HG03196 (cell line): ENCODE results near the gene PDZRN4.

Experiments
- ATAC-seq: cut with Tn5 transposase; IDR thresholded peaks from one replicate; pipeline ENCODE4 v1.9.1; 2021; ENCODE audit not compliant: unreplicated experiment

Gene PDZRN4

GRCh38 chr12:41443690-41444089, 255.6 kb downstream of the PDZRN4 start:
- ATAC-seq = no peak

DNA sequence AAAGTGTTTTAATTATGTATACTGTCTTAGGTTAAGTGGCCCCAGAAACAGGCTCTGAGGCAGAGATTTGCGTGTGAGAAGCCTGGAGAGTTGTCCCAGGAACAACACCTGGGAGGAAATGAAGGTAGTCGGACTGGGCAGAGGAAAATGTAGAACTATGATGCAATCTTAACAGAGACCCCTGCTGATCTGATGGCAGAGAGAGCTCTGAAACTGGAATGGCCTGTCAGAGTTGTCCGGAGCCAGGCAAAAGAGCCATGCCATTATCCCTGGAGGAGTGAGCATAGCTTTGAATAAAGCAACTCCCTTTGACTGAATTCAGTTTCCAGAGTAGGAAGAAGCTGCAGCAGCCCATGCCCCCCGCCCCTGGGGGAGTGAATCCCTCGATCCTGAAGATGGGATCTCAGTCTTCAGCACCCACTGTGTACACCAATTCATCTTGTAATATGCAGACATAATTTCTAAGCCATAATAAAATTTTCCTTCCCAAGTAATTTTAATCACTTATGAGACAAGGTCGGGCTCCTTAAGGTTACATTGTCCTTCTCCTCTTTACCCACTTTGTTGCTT, 264.8 kb downstream of the PDZRN4 start:
- no peak for ATAC-seq

DNA sequence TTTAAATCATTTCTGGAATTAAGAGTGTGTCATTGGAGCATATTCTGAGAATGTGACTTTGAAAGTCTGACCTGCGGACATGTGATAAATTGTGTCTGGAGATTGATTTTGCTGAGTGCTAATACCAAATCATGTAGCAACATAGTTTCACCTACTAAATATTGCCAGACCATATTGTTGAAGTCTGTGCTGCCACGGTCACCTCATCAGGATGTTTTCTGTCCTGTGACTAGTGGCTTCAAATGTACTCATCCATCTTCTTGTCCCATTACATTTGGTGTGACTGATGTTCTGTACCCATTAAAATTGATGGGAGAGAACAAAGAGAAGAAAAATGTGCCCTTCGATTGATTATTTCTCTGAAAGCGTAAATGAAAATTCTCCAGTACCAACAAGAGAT, 265.3 kb downstream of the PDZRN4 start:
- no peak for ATAC-seq

GRCh38 chr12:41459111-41459905, 271.2 kb downstream of the PDZRN4 start:
- no peak for ATAC-seq

GRCh38 chr12:41459906-41460214, 271.7 kb downstream of the PDZRN4 start:
- ATAC-seq = no peak

- ATAC-seq = no peak
These were observed 272.8 kb downstream of the PDZRN4 start for GRCh38 chr12:41460906-41461305.

DNA sequence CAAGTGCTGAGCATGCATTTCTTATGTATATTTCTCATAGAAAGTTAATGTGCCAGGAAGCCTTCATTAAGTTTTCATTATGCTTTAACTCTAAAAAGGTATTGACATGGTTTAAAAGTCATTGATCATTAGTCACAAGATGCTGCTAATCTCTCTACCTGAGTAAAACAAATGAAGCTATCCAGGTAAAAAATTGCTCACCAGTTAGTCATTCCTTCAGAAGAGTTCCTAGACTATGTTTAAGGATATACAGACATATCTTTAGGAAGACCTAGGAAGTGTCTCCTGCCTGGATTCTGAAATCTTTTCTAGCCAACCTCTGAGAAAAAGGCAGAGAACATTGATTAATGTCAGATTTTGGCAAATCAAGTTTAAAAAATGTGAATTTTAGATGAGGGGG, 274.2 kb downstream of the PDZRN4 start:
- ATAC-seq = no peak

DNA sequence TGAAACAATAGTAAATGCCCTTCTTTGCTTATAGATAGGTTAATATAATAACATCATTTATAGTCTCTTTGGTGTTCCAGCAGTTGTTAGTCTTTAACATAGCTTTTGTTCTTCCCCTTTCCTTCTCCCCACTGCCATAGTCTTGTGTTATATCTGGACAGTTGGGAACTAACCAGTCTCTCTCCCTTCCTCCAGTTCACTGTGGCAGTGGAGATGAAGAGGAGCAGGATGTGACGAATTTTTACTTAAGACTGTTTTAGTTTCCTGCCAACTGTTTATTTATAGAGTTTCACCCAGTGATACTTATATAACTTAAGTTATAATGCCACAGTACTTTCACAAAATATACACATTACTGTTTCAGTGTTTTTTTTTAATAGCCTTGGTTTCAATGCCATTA, 277.4 kb downstream of the PDZRN4 start:
- no peak for ATAC-seq

DNA sequence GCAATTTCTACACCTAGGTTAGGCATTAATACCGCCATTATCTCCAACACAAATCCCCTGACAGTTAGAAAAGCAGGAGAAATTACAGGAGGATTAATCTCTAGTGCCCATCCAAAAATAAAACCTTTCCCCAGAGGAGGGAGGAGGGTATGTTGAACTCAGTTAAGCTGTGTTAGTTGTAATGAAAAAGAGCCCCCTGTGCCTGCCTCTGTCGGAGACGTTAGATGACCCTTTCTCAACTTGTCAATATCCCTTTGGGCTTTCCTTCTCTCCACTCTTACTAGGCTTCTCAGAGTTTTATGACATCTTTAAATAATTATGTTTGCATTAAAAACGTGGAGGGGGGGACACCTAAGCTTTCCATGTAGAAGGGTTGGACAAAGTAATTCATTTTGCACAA, 278.2 kb downstream of the PDZRN4 start:
- ATAC-seq = no peak

- ATAC-seq = no peak
These were observed 278.7 kb downstream of the PDZRN4 start for GRCh38 chr12:41466802-41467201.

- no peak for ATAC-seq
These were observed 279.6 kb downstream of the PDZRN4 start for GRCh38 chr12:41467591-41468325.

DNA sequence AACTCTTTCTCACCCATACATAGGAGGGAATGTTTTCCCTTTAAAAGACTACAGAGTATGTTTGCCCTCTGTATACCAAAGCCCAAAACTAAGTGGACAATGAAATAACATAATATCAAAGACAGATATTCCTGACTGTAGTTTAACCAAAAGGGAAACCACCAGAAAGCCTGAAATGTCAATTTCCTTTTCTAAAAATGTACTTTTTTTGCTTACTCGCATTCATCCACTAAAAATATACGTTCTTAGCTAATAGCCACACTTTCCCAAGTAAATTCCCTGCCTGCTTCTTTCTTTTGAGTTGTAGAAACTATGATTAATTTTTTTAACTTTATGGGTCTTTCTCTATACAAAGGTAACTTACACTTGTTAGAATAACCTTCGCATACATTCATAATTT, 280.2 kb downstream of the PDZRN4 start:
- ATAC-seq = no peak

- no peak for ATAC-seq
These were observed 280.6 kb downstream of the PDZRN4 start for GRCh38 chr12:41468756-41469155.

DNA sequence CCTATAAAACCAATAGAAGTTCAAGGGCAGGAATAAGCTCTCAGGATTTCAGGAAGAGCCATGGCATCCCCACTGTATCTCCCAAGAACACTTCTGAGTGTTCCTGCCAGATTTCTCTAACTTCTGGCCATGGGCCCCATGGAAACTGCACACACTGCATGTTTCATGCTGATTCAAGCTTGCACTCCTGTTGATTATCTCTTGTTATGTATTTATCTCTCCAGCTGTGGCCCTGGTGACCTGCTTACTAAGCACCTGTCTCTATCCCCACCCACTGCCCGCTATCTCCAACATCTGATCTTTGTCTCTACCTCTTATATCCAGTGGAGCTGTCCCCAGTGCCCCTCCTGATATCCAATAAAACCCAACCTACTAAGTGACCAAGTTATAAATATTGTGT, 285.3 kb downstream of the PDZRN4 start:
- no peak for ATAC-seq

- no peak for ATAC-seq
These were observed 285.9 kb downstream of the PDZRN4 start for GRCh38 chr12:41474001-41474400.

DNA sequence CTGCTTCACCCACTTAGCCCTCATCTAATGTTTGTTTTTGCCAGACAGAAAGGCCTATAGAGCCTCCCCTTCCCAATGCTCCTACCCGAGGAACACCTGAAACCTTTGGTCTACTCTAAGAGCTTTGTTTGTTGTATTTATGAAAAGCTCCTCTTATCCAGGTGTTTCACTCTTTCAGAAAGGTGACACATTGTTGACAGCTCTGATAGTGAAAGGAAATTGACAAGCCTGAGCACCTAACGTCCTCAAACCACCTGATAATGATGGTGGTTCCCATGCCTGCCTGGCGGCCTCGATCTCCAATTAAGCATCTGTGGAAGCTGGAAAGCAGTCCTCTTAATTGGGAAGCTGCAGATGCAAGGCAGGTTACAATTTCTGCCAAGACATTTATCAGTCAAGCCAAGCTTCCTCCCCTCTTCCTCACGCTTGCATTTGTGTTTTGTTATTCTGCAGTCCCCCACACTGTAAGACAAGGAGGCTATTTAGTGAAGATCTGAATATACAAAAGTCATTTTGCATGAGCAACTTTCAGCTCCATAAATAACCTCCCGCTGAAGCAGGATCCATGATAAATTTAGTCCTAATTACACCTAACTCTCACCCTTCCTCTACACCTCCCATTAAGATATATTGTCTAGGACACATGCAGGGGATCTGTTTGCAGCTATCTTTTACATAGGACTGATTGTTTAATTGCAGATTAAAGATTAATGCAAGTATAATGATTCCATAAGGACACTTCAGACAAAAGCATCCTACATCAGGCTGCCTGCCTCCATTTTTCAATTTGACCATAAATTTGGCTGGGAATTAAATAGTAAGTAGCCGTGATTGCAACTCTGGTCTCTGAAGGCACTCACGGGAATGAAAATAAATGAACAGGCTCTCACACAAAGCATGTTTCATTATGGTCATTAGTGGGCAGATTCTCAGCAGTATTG, 288.6 kb downstream of the PDZRN4 start:
- ATAC-seq = no peak

DNA sequence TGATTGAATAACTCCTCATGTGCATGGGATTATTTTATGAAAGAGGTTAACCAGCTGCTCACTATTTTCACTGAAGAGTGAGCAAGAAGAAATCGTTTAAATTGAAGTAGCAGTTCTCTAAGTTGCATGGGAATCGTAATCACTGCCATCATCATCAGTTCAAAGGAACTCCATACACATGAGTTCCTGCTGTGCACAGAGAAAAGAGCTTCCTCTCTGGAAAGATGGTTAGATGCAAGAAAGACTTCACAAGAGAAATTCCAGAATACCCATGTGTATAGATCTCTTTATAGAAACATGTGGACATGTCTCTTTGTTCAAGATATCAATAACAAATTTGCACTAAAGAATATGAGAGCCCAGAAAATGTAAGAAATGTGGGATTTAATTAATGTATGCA, 291.3 kb downstream of the PDZRN4 start:
- ATAC-seq = no peak

- ATAC-seq = no peak
These were observed 297.1 kb downstream of the PDZRN4 start for GRCh38 chr12:41485203-41485602.

DNA sequence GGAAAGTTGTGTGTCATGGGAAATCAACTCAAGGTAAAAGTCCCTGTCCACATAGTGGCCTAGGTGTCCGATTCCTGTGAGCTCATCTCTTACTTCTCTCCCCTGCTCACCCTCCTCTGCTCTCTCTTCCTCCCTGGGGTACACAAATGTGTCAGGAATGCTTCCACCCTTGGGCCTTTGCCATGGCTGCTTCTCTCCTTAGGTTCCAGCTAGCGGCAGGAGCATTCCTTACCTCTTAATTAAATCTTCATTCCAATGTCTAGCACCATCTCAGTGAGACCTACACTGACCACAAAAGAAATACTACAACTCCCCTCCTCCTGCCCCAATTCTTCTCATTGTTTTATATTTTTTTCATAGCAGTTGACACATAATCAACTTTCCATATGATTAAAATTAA, 298.6 kb downstream of the PDZRN4 start:
- no peak for ATAC-seq

DNA sequence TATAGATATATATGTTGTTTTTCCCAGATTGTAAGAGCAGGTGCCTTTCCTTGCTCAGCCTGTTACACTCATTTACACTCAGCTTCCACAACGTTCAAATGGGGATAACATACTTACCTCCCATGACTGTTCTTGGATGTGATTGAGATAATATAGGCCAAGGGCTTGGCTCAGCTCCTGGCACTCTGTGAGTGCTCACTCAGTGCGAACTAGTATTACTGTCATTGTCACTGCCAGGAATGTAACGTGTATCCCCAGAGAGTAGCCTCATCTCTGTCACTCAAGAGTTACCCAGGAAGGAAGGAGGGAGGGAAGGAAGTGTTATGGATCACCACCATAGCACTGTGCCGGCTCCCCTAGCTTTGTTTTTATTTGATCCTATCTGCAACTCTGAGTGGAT, 307.9 kb downstream of the PDZRN4 start:
- no peak for ATAC-seq

DNA sequence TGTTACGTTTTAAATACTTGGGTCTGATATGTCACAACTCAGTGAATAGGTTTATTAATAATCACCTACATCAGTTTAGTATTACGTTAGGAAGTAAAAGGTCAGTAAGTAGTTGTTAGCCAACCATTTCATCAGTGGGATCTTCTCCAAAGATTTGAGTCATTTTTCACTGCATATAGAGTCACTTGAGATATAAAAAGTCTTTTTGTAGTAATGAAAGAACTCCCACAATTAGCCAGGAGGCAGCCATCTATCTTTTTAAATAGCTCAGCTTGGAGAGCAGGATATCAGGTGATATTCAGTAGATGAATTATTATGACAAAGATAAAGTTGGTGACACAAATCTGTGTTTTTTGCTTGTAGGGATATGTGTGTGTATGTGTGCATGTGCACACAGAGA, 309.3 kb downstream of the PDZRN4 start:
- no peak for ATAC-seq
